Measurements from ENCODE around the gene HES1. TPM values are rescaled to one million over a fixed set of nuclear protein-coding genes. Genes with fewer than 3 reads are reported as not detected.

The HES1 gene
- total RNA-seq, 2 donors from 2014 or later = 29.3 to 60.5 TPM

- Histone ChIP-seq H3K4me1 (ENCODE audit: control insufficient read depth in 1 of 2, low read depth in 2 of 2) (no peaks in the 10 kb centered on the region), H3K36me3 (no peaks in the 10 kb centered on the region), H3K4me3 (no peak overlapping the region), H3K9me3 (no peaks in the 10 kb centered on the region), H3K27me3 (replicated peaks; ENCODE audit: insufficient read depth) (no peaks in the 10 kb centered on the region), H3K27ac (no peak overlapping the region)
- DNase-seq (ENCODE audit: low spot score) = no peak
- TF ChIP-seq CTCF (IDR thresholded peaks at IDR 0.05) = no peak
- ATAC-seq (ENCODE audit: insufficient number of reproducible peaks, low FRiP score, low read depth) = no peak
Measured at GRCh38 chr3:194118920-194119319, 17.0 kb upstream of the HES1 start.

- Histone ChIP-seq H3K27ac (no peak overlapping the region), H3K36me3 (no peaks in the 10 kb centered on the region)
- TF ChIP-seq CTCF (IDR thresholded peaks at IDR 0.05) = no peak
Measured at GRCh38 chr3:194119831-194120590, 15.9 kb upstream of the HES1 start.

DNA sequence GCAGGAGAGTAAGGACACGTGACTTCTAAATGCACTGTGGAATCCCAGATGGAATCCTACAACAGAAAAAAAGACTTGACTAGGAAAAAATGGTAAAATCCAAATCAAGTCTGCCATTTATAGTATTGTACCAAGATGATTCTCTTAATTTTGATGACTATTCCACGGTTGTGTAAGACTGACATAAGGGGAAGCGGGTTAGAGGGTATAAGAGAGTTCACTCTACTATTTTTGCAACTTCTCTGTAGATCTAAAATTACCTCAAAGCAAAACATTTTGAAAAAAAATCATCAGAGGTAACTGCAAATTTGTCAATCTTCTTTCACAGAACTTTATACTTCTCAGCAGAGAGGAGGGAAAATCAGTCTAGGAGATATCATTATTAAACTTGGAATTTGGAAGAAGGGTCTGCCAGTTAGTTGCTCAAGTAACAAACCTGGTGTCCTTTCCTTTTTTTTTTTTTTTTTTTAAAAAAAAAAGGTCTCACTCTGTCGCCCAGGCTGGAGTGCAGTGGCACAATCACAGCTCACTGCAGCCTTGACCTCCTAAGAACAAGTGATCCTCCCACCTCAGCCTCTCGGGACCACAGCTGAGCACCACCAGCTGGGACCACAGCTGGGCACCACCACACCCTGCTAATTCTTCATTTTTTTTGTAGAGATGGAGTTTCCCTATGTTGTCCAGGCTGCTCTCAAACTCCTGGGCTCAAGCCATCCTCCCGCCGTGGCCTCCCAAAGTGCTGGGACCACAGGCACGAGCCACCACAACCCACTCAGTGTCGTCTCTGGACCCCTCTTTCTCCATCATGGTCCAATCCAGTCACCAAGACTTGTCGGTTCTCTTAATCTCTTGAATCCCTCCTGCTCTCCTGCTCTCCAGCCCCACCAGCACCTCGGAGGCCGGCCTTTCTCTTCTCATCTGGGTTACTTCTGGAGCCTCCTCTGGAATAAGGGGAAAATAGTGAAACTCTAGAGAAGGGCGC is 14.9 kb upstream of the HES1 start:
- ATAC-seq (ENCODE audit: insufficient number of reproducible peaks, low FRiP score, low read depth) = no peak
- no peak for TF ChIP-seq CTCF (IDR thresholded peaks at IDR 0.05)
- no peak overlapping the region for H3K27ac ChIP-seq

More at GRCh38 chr3:194119831-194120590, 15.9 kb upstream of the HES1 start:
- no peaks in the 10 kb centered on the region for H3K4me1 ChIP-seq (ENCODE audit: control insufficient read depth in 1 of 2, low read depth in 2 of 2)
- DNase-seq (ENCODE audit: low spot score) (no peak), ATAC-seq (ENCODE audit: insufficient number of reproducible peaks, low FRiP score, low read depth) (no peak)
- H3K4me3 ChIP-seq = no peak overlapping the region
- H3K27me3 ChIP-seq (replicated peaks; ENCODE audit: insufficient read depth) = no peaks in the 10 kb centered on the region
- H3K9me3 ChIP-seq = no peaks in the 10 kb centered on the region

DNA sequence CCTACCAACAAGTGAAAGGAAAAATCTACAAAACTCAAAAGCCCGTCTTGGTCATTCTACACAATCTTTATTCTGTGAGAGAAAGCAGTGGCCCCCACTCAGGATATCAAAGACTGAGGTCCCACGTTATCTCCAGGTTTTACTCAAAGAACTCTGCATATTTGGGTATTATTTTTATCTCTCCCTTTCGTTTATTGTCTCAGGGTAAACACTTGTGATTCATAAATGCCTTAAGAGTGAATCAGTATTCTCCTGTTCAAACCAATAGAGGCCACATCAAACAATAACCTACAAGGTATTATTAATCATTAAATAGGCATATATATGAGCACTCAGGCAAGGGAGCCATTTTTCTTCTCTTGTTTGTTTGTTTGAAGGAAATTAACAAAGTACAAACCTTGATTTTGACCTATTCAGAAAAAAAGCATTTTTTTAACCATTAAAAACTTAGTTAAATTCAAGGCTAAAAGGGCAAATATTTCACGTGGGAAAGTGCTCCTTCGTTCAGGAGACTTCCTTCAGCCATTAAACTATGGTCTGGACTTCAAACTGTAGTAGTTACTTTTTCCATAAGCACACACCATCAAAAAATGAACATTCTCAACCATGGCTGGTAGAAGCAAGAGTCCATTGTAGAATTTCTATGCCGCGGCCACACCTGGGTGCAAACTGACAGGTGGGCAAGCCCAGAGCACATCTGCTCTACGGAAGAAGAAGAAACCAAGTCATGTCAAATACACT is 13.9 kb upstream of the HES1 start:
- Histone ChIP-seq H3K27me3 (replicated peaks; ENCODE audit: insufficient read depth) (no peaks in the 10 kb centered on the region), H3K4me1 (ENCODE audit: control insufficient read depth in 1 of 2, low read depth in 2 of 2) (no peaks in the 10 kb centered on the region), H3K36me3 (no peaks in the 10 kb centered on the region), H3K4me3 (no peak overlapping the region), H3K27ac (no peak overlapping the region), H3K9me3 (no peaks in the 10 kb centered on the region)
- DNase-seq (ENCODE audit: low spot score) (no peak), ATAC-seq (ENCODE audit: insufficient number of reproducible peaks, low FRiP score, low read depth) (no peak)
- TF ChIP-seq CTCF (IDR thresholded peaks at IDR 0.05) = no peak

More for the DNA sequence above, 14.9 kb upstream of the HES1 start:
- no peaks in the 10 kb centered on the region for H3K9me3 ChIP-seq
- H3K27me3 ChIP-seq (replicated peaks; ENCODE audit: insufficient read depth) = no peaks in the 10 kb centered on the region
- H3K4me3 ChIP-seq = no peak overlapping the region
- H3K4me1 ChIP-seq (ENCODE audit: control insufficient read depth in 1 of 2, low read depth in 2 of 2) = no peaks in the 10 kb centered on the region
- DNase-seq (ENCODE audit: low spot score) = no peak
- H3K36me3 ChIP-seq = no peaks in the 10 kb centered on the region
